Transverse colon (tissue), 3 donors: ENCODE data around the gene SH3GL3.

Experiments
- CTCF ChIP-seq, 5 experiments: fragments of 200-600 bp in 3 of 5; fragments of 450-650 bp in 2 of 5; sonication (generic) in 3 of 5; IDR thresholded peaks; 1 replicate in 2 of 5; 2 replicates in 3 of 5; pipeline ENCODE4 v1.5.1; 2016 to 2017; ENCODE audit warnings: antibody characterized with exemption in 5 of 5, inconsistent platforms in 3 of 5, mild to moderate bottlenecking in 2 of 5, moderate library complexity in 1 of 5
- EP300 ChIP-seq: sonication (generic); formaldehyde crosslinking; IDR thresholded peaks from one replicate; pipeline ENCODE4 v1.6.1; 2017; ENCODE audit warnings: antibody characterized with exemption, low read depth
- POLR2A ChIP-seq: fragments of 450-650 bp; IDR thresholded peaks from one replicate; pipeline ENCODE4 v1.6.1; 2016; ENCODE audit warnings: antibody characterized with exemption, mild to moderate bottlenecking, moderate library complexity

GRCh38 chr15:83443076-83443847 lies 3.9 kb upstream of the SH3GL3 start:
- TF ChIP-seq CTCF (IDR thresholded peaks at IDR 0.05) (no peak), POLR2A (no peak), EP300 (no peak)
